ENCODE measurements around the gene RNPEPL1. TPM values are rescaled to one million over a fixed set of nuclear protein-coding genes. Genes with fewer than 3 reads are reported as not detected.

The RNPEPL1 gene
- polyA plus RNA-seq, 4 donors, result 25.4 to 36.9 (median 33.6) TPM

DNA sequence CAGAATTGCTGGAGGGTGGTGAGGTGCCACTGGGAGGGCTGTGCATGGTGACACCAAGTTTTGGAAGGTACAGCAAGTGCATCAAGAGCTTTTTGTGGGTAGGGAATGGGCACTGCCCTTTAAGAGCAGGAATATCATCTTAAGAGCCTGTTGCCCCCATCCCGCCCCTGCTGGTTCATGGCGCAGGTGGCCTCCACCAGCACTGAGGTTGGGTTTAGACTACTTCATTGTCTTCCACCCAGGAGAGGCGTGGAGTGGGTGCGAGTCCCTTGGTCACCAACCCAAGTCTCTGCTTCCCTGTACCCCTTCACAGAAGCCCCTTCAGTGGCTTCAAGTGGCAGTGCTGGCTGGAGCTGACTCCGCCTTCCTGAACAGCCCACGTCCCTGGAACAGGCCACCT is 7.8 kb downstream of the RNPEPL1 start:
- no peak for DNase-seq (ENCODE audit: low read depth in 4 of 4, low spot score in 2 of 4)

DNA sequence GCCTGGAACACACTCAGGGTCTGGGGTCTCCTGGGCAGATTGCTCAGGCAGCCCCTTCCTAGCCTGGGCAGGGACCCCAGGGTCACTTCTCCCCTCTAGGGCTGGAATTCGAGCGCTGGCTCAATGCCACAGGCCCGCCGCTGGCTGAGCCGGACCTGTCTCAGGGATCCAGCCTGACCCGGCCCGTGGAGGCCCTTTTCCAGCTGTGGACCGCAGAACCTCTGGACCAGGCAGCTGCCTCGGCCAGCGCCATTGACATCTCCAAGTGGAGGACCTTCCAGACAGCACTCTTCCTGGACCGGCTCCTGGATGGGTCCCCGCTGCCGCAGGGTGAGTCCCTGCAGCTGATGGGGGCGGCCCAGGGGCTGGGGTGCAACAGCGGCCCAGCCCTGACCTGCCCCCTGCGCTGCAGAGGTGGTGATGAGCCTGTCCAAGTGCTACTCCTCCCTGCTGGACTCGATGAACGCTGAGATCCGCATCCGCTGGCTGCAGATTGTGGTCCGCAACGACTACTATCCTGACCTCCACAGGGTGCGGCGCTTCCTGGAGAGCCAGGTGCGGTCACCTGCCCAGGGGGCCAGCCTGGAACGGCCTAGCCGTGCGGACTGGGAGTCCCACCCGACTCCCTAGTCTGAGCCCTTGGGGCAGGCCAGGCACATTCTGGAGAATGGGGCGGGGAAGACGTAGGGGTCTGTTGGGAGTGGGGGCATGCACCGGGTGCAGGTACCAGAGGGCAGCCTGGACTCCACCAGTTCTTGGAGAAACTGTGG is 8.3 kb downstream of the RNPEPL1 start:
- DNase-seq (ENCODE audit: low read depth in 4 of 4, low spot score in 2 of 4), result no peak

DNA sequence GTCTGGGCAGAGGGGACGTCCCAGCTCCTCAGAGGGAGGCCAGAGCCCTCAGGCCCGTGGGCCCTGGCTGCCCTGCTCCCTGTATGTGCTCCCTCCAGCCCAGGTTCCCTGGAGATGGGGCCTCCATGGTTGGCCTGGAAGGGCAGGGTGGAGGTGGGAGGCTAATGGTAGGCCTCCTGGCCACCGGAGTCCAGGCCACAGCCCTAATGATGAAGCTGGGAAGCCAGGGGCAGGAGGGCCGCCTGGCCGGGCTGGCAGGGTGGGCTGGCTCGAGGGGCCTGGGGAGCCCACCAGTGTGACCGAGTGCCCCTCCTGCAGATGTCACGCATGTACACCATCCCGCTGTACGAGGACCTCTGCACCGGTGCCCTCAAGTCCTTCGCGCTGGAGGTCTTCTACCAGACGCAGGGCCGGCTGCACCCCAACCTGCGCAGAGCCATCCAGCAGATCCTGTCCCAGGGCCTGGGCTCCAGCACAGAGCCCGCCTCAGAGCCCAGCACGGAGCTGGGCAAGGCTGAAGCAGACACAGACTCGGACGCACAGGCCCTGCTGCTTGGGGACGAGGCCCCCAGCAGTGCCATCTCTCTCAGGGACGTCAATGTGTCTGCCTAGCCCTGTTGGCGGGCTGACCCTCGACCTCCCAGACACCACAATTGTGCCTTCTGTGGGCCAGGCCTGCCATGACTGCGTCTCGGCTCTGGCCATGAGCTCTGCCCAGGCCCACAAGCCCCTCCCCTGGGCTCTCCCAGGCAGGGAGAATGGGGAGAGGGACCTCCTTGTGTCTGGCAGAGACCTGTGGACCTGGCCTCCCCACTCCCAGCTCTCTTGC is 9.2 kb downstream of the RNPEPL1 start:
- no peak for DNase-seq (ENCODE audit: low read depth in 4 of 4, low spot score in 2 of 4)

DNA sequence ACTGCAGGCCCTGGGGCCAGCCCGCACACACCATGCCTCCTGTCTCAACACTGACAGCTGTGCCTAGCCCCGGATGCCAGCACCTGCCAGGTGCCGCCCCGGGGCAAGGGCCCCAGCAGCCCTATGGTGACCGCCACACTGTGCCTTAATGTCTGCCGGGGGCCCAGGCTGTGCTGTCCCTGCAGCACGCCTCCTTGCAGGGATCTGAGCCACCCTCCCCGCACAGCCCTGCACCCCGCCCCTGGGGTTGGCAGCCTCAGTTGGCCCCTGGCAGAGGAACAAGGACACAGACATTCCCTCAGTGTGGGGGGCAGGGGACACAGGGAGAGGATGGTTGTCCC is 9.8 kb downstream of the RNPEPL1 start:
- DNase-seq (ENCODE audit: low read depth in 4 of 4, low spot score in 2 of 4), result no peak

DNA sequence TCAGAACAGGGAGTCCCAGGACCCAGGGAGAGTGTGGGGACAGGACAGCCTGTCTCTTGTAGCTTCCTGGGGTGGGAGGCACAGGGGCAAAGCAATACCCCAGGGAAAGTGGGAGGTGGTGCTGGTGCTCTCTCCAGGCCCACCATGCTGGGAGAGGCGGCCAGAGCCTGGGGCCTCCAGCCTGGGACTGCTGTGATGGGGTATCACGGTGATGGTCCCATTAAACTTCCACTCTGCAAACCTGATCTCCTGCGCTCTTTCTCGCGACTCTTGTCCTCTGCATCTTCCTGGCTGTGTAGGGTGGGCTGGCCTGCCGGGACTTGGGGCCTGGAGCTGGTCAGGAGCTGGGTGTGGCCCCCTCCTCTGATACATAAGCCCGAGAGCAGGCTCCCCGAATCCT is 10.2 kb downstream of the RNPEPL1 start:
- no peak for DNase-seq (ENCODE audit: low read depth in 4 of 4, low spot score in 2 of 4)

DNA sequence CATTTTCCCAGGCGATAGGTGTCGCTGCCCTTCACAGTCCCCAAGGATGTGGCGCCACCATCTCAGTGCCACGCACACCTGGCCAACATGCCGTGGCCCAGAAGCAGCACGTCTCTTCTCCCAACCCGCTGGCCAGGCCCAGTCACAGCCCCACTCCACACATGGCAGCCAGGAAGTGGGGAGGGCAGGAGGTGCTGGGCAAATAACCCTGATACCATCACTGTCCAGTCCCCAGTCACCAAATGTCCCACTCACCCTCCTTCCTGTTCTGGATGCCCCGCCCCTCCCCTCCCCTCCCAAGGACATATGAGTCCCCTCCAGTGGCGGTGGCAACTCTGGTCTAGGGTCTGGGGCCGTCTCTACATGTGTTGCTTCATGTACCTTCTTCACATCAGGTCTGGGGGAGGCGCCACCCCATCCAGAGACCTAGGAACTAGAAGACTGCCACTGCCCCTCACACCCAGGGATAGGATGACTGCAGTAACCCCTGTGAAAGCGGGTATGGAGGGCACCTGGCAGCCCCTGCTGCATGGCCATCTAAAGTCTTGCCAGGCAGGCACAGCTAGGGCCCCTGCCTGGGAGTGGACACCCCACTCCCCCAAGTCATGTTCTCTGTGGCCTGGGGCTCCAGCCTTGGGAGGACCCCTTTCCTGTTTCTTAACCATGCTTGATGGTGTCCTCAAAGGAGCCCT is 10.9 kb downstream of the RNPEPL1 start:
- no peak for DNase-seq (ENCODE audit: low read depth in 4 of 4, low spot score in 2 of 4)

DNA sequence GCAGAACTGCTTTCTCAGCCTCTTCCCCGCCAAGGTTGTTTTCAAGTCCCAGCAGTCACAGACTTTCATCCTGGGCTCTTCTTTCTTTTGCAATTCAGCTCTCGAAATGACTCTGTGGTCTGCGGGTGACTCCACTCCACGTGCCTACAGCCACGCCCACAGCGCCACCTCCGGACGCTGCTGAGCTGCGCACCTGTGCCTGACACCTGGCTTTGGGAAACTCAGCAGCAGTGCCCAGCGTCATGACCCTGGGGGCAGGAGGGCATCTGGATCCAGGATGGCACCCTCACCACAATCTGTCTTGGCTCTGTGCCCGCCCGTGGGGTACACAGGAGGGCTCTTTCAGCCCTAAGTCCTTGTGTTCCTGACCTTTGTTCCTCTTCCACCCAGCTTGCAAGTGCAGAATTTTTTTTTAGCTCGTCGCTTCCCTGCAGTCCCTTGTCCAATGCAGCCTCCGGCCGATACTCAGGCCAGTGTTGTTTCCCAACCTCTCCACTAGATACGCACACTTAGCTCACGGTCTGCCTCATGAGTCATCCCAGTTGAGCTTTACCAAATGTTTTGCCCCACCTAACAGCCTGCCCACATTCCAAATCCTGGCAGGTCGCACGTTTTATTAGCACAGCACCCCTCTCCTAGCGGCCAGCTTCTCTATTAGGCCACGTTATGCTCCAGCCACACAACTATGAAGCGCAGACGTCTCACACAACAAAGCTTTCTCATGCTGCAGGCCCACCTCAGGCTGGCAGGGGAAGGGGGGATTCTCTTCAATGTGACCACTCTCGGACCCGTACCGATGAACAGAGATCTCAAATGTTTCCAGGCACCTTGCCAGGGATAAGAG is 11.7 kb downstream of the RNPEPL1 start:
- DNase-seq (ENCODE audit: low read depth in 4 of 4, low spot score in 2 of 4), result no peak

DNA sequence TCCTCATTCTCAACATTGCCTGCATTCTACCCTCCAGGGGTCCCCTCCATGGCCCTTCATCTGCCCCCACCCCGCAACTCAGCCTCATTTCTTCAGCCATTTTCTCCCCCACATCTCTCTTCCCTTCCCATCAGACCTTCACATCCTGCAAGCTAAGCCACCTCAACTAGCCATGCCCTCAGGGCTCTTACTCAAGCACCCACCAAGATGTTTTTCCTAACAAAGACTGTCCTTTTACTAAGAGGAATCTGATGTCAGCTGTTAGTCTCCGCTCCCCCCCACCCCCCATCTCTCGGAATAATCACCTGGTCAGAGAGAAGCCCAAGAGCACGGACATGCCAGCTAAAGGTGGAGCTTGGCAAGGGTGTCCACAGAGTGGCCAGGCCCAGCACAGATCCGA is 13.5 kb downstream of the RNPEPL1 start:
- no peak for DNase-seq (ENCODE audit: low read depth in 4 of 4, low spot score in 2 of 4)

DNA sequence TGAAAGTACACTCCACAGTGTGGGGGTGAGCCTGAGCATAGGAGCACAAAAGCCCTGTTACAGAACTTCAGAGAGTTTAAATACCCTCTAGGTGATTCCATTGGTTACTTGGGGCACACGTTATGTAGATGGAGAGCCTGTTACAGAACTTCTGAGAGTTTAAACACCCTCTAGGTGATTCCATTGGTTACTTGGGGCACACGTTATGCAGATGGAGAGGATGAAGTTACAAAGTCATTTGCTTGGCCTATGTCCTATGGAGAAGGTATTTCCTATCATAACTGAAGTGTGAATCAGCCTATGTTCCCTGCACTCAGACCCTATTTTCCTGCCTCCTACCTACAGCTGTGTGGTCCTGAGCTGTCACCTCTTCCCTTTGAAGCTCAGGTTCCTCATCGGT is 14.5 kb downstream of the RNPEPL1 start:
- no peak for DNase-seq (ENCODE audit: low read depth in 4 of 4, low spot score in 2 of 4)

DNA sequence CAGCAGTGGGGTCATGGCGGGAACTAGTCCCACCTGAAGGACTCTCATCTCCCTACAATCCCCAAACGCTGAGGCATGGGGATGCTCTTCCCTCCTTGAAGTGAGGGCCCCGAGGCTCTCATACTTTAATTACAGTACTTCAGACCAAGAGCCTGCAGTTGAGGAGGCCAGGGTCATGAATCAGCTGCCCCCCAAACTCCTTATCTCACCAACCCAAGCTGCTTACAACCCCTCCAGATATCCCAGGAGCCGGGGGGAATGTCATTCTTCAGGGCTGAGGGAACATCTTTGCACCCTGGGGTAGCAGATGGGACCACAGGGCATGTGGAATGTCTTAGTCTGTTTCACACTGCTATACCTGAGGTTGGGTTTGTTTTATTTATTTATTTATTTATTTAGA is 15.5 kb downstream of the RNPEPL1 start:
- no peak for DNase-seq (ENCODE audit: low read depth in 4 of 4, low spot score in 2 of 4)

DNA sequence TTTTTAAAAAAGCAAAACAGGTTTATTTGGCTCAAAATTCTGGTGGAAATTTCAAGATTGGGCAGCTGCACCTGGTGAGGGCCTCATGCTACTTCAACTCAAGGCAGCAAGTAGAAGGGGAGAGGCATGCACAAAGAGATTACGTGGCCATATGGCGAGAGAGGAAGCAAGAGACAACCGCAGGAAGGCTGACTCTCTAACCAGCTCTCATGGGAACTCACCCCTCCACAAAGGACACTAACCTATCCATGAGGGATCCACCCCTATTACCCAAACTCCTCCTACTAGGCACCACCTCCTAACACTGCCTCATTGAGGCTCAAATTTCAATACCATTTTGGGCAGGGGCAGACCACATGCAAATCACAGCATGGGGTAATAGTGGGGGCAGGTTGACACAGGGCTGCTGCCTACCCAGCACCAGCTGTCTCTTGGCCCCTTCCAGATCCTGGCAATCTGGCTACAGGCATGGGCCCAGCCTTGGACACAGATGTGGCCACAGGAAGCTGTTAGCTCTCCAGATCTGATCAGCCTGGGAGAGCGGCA is 16.3 kb downstream of the RNPEPL1 start:
- DNase-seq (ENCODE audit: low read depth in 4 of 4, low spot score in 2 of 4), result no peak

DNA sequence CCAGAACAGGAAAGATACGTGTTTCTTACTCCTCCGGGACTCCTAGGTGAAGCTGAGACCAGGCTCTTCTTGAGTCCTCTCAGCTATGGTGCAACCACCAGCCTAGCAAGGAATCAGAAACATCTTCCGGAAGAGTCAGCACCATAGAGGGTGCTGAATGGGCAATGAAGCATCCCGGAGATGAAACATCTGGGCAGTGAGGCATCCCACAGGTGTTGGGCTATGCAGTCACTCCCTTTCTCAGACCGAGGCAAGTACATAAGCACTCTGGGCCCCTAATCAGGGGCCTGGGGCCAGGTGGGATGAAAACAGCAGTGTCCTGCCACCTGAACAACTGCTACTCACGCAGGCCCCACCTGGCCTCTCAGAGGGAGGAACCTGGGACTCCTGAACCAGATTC is 16.8 kb downstream of the RNPEPL1 start:
- no peak for DNase-seq (ENCODE audit: low read depth in 4 of 4, low spot score in 2 of 4)

DNA sequence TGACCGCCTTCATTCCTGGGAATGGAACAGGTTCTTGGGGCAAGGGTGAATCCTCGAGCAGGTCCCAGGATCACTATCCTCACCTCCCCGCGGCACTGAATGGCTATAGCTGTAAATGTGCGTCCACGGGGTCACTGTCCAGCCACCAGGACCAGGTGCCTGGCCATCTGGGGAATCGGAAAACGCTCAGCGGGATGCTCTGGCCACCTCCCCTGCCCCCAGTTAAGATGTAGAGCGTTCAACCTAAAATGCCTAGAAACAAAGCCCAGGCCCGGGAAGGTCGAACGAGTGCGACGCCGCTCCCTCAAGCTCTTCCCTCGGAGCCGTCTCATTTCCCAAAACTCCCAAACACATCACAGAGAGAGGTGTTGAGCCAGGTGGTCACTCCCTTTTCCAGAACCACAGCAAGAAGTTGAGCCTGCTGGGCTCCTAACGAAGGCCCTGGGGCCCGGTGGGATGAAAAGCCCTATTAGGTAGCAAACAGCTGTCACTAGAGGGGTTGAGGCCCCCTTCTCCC is 17.5 kb downstream of the RNPEPL1 start:
- DNase-seq (ENCODE audit: low read depth in 4 of 4, low spot score in 2 of 4), result no peak

DNA sequence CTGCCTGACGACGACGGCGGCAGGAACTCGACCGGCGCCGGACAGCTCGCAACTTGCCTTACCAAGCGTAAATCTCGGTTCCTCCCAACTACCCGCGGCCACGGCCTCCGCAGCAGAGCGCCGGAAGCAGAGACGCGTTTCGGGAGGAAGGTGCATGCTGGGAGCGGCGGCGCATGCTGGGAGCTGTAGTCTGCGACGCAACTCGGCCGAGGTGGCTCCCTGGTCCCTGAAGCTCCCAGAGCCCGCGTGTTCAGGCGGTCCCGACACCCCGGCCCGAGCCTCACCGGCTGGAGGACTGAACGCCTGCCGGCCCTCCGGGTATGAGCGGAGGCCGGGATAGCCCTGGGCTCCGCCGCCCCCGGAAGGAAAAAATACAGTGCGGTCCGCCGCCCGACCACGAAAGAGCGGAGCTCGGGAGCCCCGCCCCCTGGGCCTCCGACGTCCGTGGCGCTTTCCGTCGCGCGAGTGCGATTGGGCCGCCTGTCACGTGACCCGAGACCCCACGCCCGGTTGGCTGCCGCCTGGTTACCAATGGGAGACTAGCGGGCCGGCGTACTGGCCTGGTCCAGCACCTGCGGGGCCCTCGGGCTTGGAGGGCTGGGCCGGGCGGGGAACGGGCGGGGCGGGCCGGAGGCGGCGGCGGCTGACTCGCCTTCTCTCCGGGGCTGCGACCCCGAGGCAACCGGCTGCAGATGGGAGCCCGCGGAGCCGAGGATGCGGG is 18.1 kb downstream of the RNPEPL1 start, which contains the start of gene CAPN10:
Gene CAPN10, plus strand, starts transcription at position 537 of the 721 bp plus-strand sequence. Its CDS starts 178 bp downstream, at position 715.
- peak; percentile 86 to 94 (median 92) for DNase-seq (ENCODE audit: low read depth in 4 of 4, low spot score in 2 of 4)

DNA sequence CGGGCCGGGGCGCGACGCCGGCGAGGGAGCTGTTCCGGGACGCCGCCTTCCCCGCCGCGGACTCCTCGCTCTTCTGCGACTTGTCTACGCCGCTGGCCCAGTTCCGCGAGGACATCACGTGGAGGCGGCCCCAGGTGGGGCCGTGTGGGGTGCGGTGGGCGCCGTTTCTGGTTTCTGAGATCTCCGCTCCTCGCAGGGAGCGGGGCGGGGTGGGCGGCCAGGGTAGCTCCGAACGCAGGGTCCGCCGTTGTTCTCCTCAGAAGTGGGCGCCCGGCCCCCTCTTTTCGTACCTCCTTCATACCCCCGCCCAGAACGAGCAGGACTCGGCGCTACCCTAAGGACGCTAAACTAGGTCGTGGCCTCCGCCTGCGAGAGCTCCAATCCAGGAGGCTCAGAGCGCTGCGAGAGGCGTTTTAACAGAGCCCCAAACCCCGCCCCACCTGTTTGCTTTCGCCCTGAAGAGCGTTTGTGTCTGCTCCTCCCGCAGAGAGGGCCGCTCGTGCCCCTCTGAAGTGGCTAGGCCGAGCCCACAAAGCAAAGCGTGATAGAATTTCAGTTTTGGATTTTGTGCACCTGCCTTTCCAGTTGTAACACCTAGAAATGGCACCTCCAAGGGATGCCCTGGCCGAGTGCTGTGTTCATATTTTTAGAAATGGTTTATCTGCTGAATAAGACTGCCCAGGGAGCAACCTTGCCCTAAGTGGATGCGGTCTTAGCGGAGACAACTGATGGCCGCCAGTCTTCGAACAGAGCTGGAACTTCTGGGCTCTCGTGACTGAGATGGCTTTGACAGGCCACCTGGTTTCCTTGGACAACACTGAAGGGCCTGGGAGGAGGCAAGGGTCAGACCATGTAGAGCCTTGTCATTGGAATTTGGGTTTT is 18.9 kb downstream of the RNPEPL1 start:
- no peak for DNase-seq (ENCODE audit: low read depth in 4 of 4, low spot score in 2 of 4)

DNA sequence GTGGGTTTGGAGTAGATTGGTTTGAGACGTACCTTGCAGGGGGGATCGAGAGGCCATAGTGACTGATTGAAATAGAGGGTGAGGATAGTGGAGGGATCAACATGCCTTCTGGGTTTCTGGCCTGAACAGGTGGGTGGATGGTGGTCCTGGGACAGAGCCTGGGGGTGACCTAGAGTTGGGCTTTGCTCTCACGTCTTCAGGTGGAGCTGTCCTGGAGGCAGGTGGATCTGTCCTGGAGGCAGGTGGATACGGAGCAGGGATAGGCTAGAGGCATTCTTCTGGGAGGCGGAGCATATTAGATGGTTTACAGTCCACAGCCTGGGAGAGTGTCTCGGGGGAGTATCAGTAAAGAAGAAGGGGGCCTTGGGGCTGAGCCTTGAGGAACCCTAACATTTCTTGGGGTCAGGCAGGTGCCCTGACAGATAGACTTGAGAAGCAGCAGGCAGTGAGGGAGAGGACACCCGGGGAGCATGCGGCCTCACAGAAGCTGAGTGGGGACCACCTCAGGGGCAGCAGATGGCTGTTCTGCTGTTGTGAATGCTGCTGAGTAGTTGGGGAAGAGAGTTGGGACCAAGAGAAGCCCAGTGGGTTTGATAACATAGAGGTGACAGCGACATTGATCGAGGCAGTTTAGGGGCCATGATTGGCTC is 19.8 kb downstream of the RNPEPL1 start:
- DNase-seq (ENCODE audit: low read depth in 4 of 4, low spot score in 2 of 4), result no peak

DNA sequence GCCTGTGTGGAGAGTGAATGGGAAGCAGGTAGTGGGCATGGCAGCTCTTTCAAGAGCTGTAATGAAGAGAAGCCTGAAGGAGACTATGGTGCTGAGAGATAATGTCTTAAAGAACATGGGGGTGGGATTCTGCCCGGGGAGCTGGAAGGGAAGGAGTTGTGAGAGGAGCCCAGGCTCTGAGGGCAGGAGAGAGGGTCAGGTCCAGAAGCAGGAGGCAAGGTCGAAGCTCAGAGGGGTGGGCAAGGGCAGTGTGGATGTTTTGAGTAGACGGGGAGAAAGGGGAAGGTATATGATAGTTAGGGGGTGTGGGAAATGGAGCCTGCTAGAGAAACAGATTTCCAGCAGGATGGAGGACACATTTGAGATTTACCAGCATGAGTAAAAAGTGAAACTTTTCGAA is 20.4 kb downstream of the RNPEPL1 start:
- DNase-seq (ENCODE audit: low read depth in 4 of 4, low spot score in 2 of 4), result no peak

DNA sequence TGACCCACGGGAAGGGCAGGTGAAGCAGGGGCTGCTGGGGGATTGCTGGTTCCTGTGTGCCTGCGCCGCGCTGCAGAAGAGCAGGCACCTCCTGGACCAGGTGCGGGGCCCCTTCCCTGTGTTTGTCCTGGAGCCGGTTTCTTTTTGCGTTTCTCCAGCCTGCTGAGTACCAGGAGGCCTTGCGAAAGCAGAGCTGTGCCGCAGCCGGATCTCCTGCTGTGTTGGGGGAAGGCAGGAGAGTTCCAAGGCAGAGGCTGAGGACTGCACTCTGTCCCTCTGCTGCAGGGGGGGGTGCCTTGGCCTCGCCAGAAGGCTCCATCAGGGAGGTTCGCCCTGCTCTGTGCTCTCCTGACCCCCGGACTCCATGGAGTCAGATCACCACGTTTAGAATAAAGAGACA is 21.1 kb downstream of the RNPEPL1 start:
- no peak for DNase-seq (ENCODE audit: low read depth in 4 of 4, low spot score in 2 of 4)
